ENCODE measurements around the gene SLC1A2. TPM values are rescaled to one million over a fixed set of nuclear protein-coding genes. Genes with fewer than 3 reads are reported as not detected.

Gene SLC1A2
- total RNA-seq, result 6.2 and 7.7 TPM in 2 replicates

GRCh38 chr11:35419184-35419829, at the start of gene SLC1A2:
Gene SLC1A2, minus strand, starts transcription at chr11:35419558. Its CDS starts 592 bp downstream, at chr11:35418966.

Other genes with a start within 250 kb of the SLC1A2 start
- 199 and 512 TPM in 2 replicates for gene PAMR1, start 106.1 kb upstream of the SLC1A2 start, total RNA-seq
- gene FJX1, start 198.9 kb upstream of the SLC1A2 start, total RNA-seq, result 88.3 and 97.0 TPM in 2 replicates
- 22.5 and 26.1 TPM in 2 replicates for gene TRIM44, start 243.2 kb upstream of the SLC1A2 start, total RNA-seq